Central memory CD8-positive, alpha-beta T cell (primary cell): ENCODE measurements around the gene PDE8B.

Experiments used
- ATAC-seq: fragments of 150-1000 bp; cut with Tn5 transposase; replicated peaks from 2 replicates; pipeline ENCODE4 v1.10.0; 2022; ENCODE audit warnings: mild to moderate bottlenecking, moderate FRiP score, moderate number of reproducible peaks; ENCODE audit not compliant: poor library complexity, severe bottlenecking; ENCODE audit errors: extremely low read depth
- DNase-seq, 2 donors: peaks; one replicate each; pipeline ENCODE4 v3.0.0; 2021; ENCODE audit warnings: low spot score in 2 of 2
- H3K27ac Mint-ChIP-seq: one replicate; pipeline ENCODE4 v1.8.0; 2022; ENCODE audit warnings: low read depth, mild to moderate bottlenecking, moderate library complexity, mixed read lengths
- H3K27me3 Mint-ChIP-seq: one replicate; pipeline ENCODE4 v1.8.0; 2022; ENCODE audit warnings: mixed read lengths
- H3K36me3 Mint-ChIP-seq: one replicate; pipeline ENCODE4 v1.8.0; 2022; ENCODE audit warnings: mild to moderate bottlenecking, moderate library complexity, mixed read lengths; ENCODE audit not compliant: insufficient read depth
- H3K4me1 Mint-ChIP-seq: one replicate; pipeline ENCODE4 v1.8.0; 2022; ENCODE audit warnings: mixed read lengths
- H3K4me3 Mint-ChIP-seq: one replicate; pipeline ENCODE4 v1.8.0; 2022; ENCODE audit warnings: mild to moderate bottlenecking, moderate library complexity, mixed read lengths
- H3K9me3 Mint-ChIP-seq: one replicate; pipeline ENCODE4 v1.8.0; 2022; ENCODE audit warnings: mixed read lengths

The PDE8B gene

GRCh38 chr5:77308154-77308960 is 97.9 kb downstream of the PDE8B start:
- no peak for DNase-seq
- H3K4me1 Mint-ChIP-seq, result no peaks in the 10 kb centered on the region

GRCh38 chr5:77309140-77309539 is 98.7 kb downstream of the PDE8B start:
- Mint-ChIP-seq H3K4me3 (no peak overlapping the region), H3K27me3 (peaks cover 25% of the 10 kb centered on the region), H3K36me3 (no peaks in the 10 kb centered on the region), H3K9me3 (no peaks in the 10 kb centered on the region), H3K4me1 (no peaks in the 10 kb centered on the region), H3K27ac (no peak overlapping the region)
- DNase-seq, result no peak
- no peak for ATAC-seq

More at GRCh38 chr5:77308154-77308960, 97.9 kb downstream of the PDE8B start:
- Mint-ChIP-seq H3K4me3 (no peak overlapping the region), H3K36me3 (no peaks in the 10 kb centered on the region), H3K9me3 (no peaks in the 10 kb centered on the region), H3K27me3 (peaks cover 25% of the 10 kb centered on the region), H3K27ac (no peak overlapping the region)
- ATAC-seq, result no peak

GRCh38 chr5:77310494-77311213 is 100.2 kb downstream of the PDE8B start:
- no peak overlapping the region for H3K27ac Mint-ChIP-seq
- DNase-seq, result no peak
- H3K4me1 Mint-ChIP-seq, result no peaks in the 10 kb centered on the region
- no peak overlapping the region for H3K4me3 Mint-ChIP-seq
- H3K36me3 Mint-ChIP-seq, result no peaks in the 10 kb centered on the region
- H3K9me3 Mint-ChIP-seq, result no peaks in the 10 kb centered on the region
- ATAC-seq, result no peak
- peaks cover 14% of the 10 kb centered on the region for H3K27me3 Mint-ChIP-seq

DNA sequence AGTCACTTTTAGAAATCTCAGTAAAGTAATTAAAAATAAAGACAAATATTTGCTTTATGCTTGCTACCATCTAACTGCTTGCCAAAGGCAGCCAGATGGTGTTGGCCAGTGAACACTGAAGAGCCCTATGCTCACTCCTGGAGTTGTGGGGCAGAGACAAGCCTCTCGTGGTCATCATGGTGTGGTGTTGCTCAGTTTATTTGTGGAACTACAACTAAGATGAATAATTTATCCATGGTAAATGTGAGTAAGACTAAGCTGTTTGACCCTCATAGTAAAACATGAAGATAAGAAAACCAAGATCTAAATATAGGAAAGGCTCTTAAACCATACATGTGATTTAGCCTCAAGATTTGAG is 100.7 kb downstream of the PDE8B start:
- H3K36me3 Mint-ChIP-seq, result no peaks in the 10 kb centered on the region
- peaks cover 10% of the 10 kb centered on the region for H3K27me3 Mint-ChIP-seq
- ATAC-seq, result no peak
- H3K4me3 Mint-ChIP-seq, result no peak overlapping the region
- H3K4me1 Mint-ChIP-seq, result no peaks in the 10 kb centered on the region
- H3K27ac Mint-ChIP-seq, result no peak overlapping the region
- H3K9me3 Mint-ChIP-seq, result no peaks in the 10 kb centered on the region
- DNase-seq, result no peak

DNA sequence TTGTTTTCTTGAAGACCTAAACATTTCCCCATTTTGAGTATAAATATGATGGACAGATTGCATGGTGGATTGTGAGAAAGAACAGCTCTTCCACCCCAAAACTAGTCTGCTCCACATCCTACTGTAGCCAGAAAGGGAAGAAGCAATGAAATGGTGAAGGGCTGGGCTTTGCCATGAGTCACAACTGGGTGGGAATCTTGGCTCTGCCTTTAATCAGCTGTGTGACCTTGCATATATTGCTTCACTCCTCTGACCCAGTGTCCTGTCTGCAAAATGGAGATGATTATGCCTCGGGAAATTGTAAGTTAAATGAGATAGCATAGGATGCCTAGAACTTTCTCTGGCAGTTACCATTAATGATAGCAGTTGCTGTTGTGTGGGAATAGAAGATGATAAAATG is 101.9 kb downstream of the PDE8B start:
- H3K4me3 Mint-ChIP-seq, result no peak overlapping the region

DNA sequence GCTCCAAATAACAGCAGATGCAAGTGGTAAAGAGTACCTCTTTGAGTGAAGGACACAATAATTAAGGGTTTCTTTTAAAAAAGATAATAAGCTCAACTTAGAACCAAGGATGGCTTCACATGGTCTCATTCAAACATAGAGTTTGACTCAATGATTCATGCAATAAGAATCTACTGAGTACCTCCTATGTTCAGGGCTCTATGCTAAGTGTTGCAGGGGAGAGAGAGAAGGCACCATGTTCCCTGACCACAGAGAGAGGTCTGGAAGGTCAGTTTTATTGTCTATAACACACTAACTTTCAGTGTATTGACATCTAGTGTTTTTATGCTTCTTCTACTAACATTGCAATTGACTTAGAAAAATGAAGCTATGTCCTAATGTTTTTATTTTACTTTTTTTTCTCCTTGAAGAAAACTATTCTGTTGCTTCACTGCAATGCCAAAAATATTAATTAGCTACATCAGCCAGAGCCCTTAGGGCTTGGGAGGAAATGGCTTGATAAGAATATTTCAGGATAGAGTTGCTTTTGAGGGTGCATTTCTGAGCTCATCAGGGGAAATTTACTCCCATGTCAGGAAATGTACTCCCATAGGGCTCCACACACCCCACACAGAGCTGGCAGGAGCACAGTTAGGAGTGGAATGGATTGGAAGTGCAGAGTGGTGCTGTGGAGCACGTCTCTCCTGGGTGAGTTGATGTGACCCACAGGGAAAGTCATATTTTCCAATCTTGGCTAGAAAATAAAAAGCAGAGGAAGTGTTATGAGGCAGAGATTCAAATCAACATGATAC is 106.6 kb downstream of the PDE8B start:
- no peak for DNase-seq
- no peak for ATAC-seq
- H3K36me3 Mint-ChIP-seq, result no peaks in the 10 kb centered on the region
- H3K27ac Mint-ChIP-seq, result no peak overlapping the region
- H3K9me3 Mint-ChIP-seq, result no peaks in the 10 kb centered on the region
- no peaks in the 10 kb centered on the region for H3K4me1 Mint-ChIP-seq
- no peak overlapping the region for H3K4me3 Mint-ChIP-seq
- H3K27me3 Mint-ChIP-seq, result no peaks in the 10 kb centered on the region

More for the DNA sequence above, 101.9 kb downstream of the PDE8B start:
- no peaks in the 10 kb centered on the region for H3K4me1 Mint-ChIP-seq
- H3K9me3 Mint-ChIP-seq, result no peaks in the 10 kb centered on the region
- no peak overlapping the region for H3K27ac Mint-ChIP-seq
- no peaks in the 10 kb centered on the region for H3K36me3 Mint-ChIP-seq
- H3K27me3 Mint-ChIP-seq, result peaks cover 1% of the 10 kb centered on the region
- ATAC-seq, result no peak
- no peak for DNase-seq

GRCh38 chr5:77318060-77318459 is 107.6 kb downstream of the PDE8B start:
- no peaks in the 10 kb centered on the region for H3K9me3 Mint-ChIP-seq
- no peaks in the 10 kb centered on the region for H3K27me3 Mint-ChIP-seq
- no peaks in the 10 kb centered on the region for H3K4me1 Mint-ChIP-seq
- no peak for ATAC-seq
- H3K27ac Mint-ChIP-seq, result no peak overlapping the region
- H3K36me3 Mint-ChIP-seq, result no peaks in the 10 kb centered on the region
- H3K4me3 Mint-ChIP-seq, result no peak overlapping the region
- no peak for DNase-seq

DNA sequence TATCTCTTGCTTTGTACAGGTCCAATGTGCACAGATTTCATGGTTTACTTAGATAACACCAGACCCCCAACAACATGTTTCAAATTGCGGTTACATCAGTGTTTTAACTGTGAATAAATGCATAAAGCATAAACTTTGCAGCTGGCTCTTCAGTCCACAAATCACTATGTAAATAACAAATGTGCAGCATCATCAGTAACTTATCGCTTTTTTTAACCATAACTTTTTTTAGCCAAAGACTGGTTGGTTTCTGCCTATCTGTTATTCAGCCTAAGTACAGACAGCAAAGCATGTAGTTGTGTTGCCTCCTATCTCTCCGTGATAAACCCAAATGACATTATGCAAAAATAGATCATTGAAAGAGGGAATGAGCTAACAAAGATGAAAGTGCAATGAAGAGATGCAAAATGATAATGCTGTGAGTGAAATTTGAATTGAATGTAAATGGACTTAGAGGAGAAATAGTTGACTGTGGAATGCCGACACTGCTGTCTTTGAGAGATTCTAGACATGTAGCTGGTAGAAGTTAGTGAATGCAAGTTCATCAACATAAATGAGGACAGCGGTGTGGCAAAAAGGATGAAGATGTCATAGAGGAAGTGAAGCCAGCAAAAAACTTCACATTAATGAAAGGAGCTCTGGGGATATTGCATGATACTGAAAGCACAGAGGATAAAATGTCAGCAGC is 108.8 kb downstream of the PDE8B start:
- DNase-seq, result no peak
- no peaks in the 10 kb centered on the region for H3K4me1 Mint-ChIP-seq
- H3K27ac Mint-ChIP-seq, result no peak overlapping the region
- H3K9me3 Mint-ChIP-seq, result no peaks in the 10 kb centered on the region
- no peaks in the 10 kb centered on the region for H3K27me3 Mint-ChIP-seq
- no peak overlapping the region for H3K4me3 Mint-ChIP-seq
- ATAC-seq, result no peak
- no peaks in the 10 kb centered on the region for H3K36me3 Mint-ChIP-seq

- Mint-ChIP-seq H3K9me3 (no peaks in the 10 kb centered on the region), H3K4me1 (no peaks in the 10 kb centered on the region), H3K27ac (no peak overlapping the region), H3K27me3 (no peaks in the 10 kb centered on the region), H3K36me3 (no peaks in the 10 kb centered on the region), H3K4me3 (no peak overlapping the region)
- ATAC-seq, result no peak
- DNase-seq, result no peak
Measured at GRCh38 chr5:77321793-77322394, 111.4 kb downstream of the PDE8B start.

DNA sequence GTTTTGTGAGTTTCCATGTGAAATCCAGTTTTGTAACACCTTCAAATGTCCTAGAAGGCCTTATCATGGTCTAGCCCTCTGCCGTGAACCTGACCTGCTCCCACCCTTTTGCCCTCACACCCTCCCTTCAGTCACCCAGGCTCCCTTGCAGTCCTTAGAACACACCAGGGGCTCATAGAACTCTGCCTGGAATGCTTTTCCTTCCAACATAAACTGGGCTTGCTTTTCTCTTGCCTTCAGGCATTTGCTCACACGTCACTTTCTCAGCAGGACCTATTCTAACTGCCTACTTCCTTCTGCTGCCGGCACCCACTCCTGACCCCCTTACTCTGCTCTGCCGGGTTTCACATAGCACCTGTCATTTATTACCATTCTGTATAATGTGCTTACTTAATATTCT is 111.9 kb downstream of the PDE8B start:
- Mint-ChIP-seq H3K27ac (no peak overlapping the region), H3K4me3 (no peak overlapping the region), H3K27me3 (no peaks in the 10 kb centered on the region), H3K9me3 (no peaks in the 10 kb centered on the region), H3K4me1 (no peaks in the 10 kb centered on the region), H3K36me3 (no peaks in the 10 kb centered on the region)
- DNase-seq (no peak), ATAC-seq (no peak)

DNA sequence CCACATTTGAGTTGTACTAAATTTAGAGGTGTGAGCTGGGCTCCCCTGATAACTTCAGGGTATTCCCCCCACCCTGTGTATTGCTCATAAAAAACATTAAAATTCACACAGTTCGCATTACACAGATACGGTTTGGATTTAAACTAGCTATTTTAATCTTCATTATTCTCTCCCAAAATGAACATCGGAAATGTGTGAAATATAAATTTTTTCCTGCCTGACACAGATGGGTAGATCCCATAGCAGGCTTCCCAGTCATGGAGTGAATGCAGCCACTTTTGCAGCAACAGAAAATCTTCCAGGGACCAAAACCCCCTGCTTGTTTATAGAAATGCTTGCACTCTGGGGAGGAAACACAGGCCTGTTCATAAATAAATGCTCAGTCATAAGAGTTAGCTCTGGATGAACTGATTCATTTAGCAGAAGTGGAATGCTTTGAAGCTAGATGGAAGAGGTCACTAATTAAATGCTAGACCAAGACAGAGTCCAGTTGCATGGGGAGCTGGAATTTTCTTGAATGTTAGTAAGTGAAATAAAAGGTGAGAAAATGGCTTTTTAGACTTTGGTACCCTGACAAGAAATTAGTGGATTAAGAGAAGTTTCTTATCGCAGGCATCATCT is 115.6 kb downstream of the PDE8B start:
- H3K27ac Mint-ChIP-seq, result no peak overlapping the region
- H3K4me3 Mint-ChIP-seq, result no peak overlapping the region
- H3K36me3 Mint-ChIP-seq, result no peaks in the 10 kb centered on the region
- H3K4me1 Mint-ChIP-seq, result no peaks in the 10 kb centered on the region
- no peaks in the 10 kb centered on the region for H3K9me3 Mint-ChIP-seq
- H3K27me3 Mint-ChIP-seq, result peaks cover 20% of the 10 kb centered on the region
- no peak for ATAC-seq
- DNase-seq, result no peak
